B cell (primary cell): ENCODE results near the gene TNFRSF13B.

Experiments used
- CTCF ChIP-seq: fragments of 200-600 bp; IDR thresholded peaks from one replicate; pipeline ENCODE4 v1.8.0; 2022; ENCODE audit warnings: antibody characterized with exemption, mild to moderate bottlenecking
- EZH2 ChIP-seq: IDR thresholded peaks from 2 replicates; pipeline ENCODE4 v1.6.1; 2012; ENCODE audit warnings: borderline replicate concordance, low read depth, mild to moderate bottlenecking, moderate library complexity, low read length; ENCODE audit not compliant: insufficient read depth, poor library complexity, severe bottlenecking

GRCh38 chr17:16972346-16972745, 428 bp upstream of the TNFRSF13B start:
- TF ChIP-seq CTCF (no peak), EZH2 (no peak)
